ENCODE measurements around the gene ARRDC5.
"Not testable (repeated sequence)": the region's sequence is repeated elsewhere in the genome, so short reads cannot be mapped to it uniquely, and the experiment has no call there.

Gene ARRDC5

DNA sequence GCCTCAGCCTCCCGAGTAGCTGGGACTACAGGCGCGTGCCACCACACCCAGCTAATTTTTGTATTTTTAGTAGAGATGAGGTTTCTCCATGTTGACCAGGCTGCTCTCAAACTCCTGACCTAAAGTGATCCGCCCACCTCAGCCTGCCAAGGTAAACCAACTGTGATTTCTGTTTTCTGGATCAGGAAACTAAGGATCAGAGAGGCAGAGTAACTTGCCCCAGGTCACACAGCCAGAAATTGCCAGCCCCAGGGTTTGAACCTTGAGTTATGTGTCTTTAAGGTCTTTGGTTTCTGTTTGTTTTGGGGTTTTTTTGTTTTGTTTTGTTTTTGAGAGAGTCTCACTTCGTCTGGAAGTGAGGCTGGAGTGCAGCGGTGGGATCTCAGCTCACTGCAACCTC lies 31.0 kb downstream of the ARRDC5 start:
- no peaks in the 10 kb centered on the region for H3K4me1 ChIP-seq (ENCODE audit: control insufficient read depth, insufficient read depth, low read length, poor library complexity, severe bottlenecking)
- H3K36me3 ChIP-seq (ENCODE audit: control insufficient read depth, insufficient read depth, low read length), result no peaks in the 10 kb centered on the region
- no peaks in the 10 kb centered on the region for H3K9me3 ChIP-seq (ENCODE audit: control insufficient read depth, low read length)
- H3K27me3 ChIP-seq (replicated peaks; ENCODE audit: control insufficient read depth, insufficient read depth, low read length, poor library complexity, severe bottlenecking), result no peaks in the 10 kb centered on the region
- DNase-seq, result no peak
- H3K27ac ChIP-seq (ENCODE audit: insufficient read depth, low read length, poor library complexity, severe bottlenecking), result no peak overlapping the region
- H3K4me3 ChIP-seq (ENCODE audit: insufficient read depth, low read depth, low read length, poor library complexity, severe bottlenecking), result no peak overlapping the region

DNA sequence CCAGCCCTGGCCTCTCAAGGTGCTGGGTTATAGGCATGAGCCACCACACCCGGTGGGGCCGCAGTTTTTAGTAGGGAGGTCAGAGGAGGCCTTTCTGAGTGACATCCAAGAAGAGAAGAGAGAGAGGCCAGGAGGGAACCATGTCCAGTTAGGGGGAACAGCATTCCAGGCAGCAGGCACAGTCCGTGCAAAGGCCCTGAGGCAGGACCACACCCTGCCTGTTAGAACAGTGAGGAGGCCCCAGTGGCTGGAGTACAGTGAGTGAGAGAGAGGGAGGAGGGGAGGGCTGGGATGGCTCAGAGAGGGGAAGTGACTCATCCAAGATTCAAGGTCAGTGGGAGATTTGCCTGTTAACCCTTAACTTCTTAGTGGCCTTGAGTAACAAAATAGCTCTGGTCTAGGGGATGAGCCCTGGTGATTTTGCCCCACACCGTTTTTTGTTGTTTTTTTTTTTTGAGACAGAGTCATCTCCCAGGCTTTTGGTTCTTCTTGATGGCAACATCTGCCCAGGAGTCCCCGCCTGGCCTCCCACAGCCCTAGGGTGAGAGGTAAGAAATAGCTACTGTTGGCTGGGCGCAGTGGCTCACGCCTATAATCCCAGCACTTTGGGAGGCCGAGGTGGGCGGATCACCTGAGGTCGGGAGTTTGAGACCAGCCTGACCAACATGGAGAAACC lies 32.5 kb downstream of the ARRDC5 start:
- H3K27ac ChIP-seq (ENCODE audit: insufficient read depth, low read length, poor library complexity, severe bottlenecking), result no peak overlapping the region
- no peaks in the 10 kb centered on the region for H3K9me3 ChIP-seq (ENCODE audit: control insufficient read depth, low read length)
- no peak overlapping the region for H3K4me3 ChIP-seq (ENCODE audit: insufficient read depth, low read depth, low read length, poor library complexity, severe bottlenecking)
- no peaks in the 10 kb centered on the region for H3K27me3 ChIP-seq (replicated peaks; ENCODE audit: control insufficient read depth, insufficient read depth, low read length, poor library complexity, severe bottlenecking)
- no peak for DNase-seq
- H3K4me1 ChIP-seq (ENCODE audit: control insufficient read depth, insufficient read depth, low read length, poor library complexity, severe bottlenecking), result no peaks in the 10 kb centered on the region
- H3K36me3 ChIP-seq (ENCODE audit: control insufficient read depth, insufficient read depth, low read length), result no peaks in the 10 kb centered on the region

GRCh38 chr19:4868286-4868834 lies 34.3 kb downstream of the ARRDC5 start:
- H3K27ac ChIP-seq (ENCODE audit: insufficient read depth, low read length, poor library complexity, severe bottlenecking), result no peak overlapping the region
- no peaks in the 10 kb centered on the region for H3K27me3 ChIP-seq (replicated peaks; ENCODE audit: control insufficient read depth, insufficient read depth, low read length, poor library complexity, severe bottlenecking)
- no peaks in the 10 kb centered on the region for H3K9me3 ChIP-seq (ENCODE audit: control insufficient read depth, low read length)
- DNase-seq, result no peak
- H3K4me1 ChIP-seq (ENCODE audit: control insufficient read depth, insufficient read depth, low read length, poor library complexity, severe bottlenecking), result no peaks in the 10 kb centered on the region
- no peaks in the 10 kb centered on the region for H3K36me3 ChIP-seq (ENCODE audit: control insufficient read depth, insufficient read depth, low read length)
- H3K4me3 ChIP-seq (ENCODE audit: insufficient read depth, low read depth, low read length, poor library complexity, severe bottlenecking), result peak overlapping the region; percentile 72

- peak; percentile 80 to 88 (median 84) for DNase-seq
- Histone ChIP-seq H3K27ac (ENCODE audit: insufficient read depth, low read length, poor library complexity, severe bottlenecking) (peak within 1 kb of the TSS; percentile 68), H3K36me3 (ENCODE audit: control insufficient read depth, insufficient read depth, low read length) (no peaks in the 10 kb centered on the region), H3K4me1 (ENCODE audit: control insufficient read depth, insufficient read depth, low read length, poor library complexity, severe bottlenecking) (no peaks in the 10 kb centered on the region), H3K9me3 (ENCODE audit: control insufficient read depth, low read length) (no peaks in the 10 kb centered on the region), H3K27me3 (replicated peaks; ENCODE audit: control insufficient read depth, insufficient read depth, low read length, poor library complexity, severe bottlenecking) (no peaks in the 10 kb centered on the region), H3K4me3 (ENCODE audit: insufficient read depth, low read depth, low read length, poor library complexity, severe bottlenecking) (peak within 1 kb of the TSS; percentile 72)
Observed at GRCh38 chr19:4867534-4868285, 35.0 kb downstream of the ARRDC5 start, which contains the start of gene PLIN3. TSS of gene PLIN3 (minus strand) at chr19:4867667. CDS start at chr19:4861394, 6,273 bp downstream.

DNA sequence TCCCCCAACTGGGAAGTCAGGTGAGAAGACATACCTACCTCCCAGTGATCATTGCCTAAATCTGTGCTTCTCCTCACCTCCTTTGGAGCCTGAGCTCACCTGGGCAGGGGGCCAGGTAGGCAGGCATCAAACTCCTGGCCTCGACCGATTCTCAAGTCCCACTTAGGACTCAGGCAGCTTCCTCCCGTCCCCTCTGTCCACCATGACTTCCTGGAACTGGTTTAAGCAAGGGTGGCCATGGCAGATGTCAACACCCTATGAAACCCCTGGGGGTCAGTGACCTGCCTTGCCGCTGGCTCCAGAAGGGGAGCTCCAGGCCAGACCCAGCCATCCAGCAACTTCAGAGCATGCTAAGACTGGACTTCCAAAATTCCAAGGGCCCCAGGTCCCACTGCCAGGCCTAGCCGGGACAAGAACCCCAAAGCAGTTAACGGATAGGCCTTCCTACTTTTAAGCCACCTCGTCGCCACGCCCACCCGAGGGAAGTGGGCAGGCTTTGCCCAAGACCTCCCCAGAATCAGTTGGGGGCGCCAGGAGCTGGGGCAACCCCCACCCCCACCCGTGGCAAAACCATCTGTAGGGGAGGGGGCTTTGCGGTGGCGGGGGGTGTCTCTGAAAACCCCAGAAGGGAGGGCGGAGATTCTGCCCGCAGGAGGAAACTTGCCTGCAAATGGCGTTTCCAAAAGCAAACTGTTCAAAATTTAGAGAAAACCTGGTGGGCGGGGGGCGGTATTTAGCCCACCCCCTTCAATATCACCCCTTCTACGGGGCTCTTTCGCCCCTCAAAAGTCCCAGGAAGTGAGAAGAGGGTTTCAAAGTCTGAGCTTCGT lies 35.9 kb downstream of the ARRDC5 start:
- Histone ChIP-seq H3K4me3 (ENCODE audit: insufficient read depth, low read depth, low read length, poor library complexity, severe bottlenecking) (peak overlapping the region; percentile 72), H3K36me3 (ENCODE audit: control insufficient read depth, insufficient read depth, low read length) (no peaks in the 10 kb centered on the region)
- DNase-seq, result peak; percentile 33

DNA sequence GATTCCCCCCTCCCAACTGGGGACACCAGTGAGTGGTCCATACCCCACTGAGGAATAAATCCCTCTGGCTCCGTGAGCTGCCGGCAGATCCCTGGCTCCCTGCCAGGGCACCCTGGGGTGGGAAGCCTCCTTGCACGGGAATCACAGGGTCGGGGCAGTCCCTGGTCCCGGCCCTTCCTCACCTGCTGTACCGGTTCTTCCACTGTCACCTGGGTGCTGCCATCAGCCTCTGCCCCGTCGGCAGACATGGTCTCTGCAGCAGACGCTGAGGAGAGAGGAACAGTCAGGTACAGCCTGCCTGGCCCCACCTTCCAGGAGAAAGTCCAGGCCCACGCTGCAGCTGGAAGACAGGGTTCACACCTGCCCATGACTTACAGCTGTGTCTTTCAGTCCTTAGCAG lies 41.5 kb downstream of the ARRDC5 start:
- H3K27ac ChIP-seq (ENCODE audit: insufficient read depth, low read length, poor library complexity, severe bottlenecking), result no peak overlapping the region
- H3K36me3 ChIP-seq (ENCODE audit: control insufficient read depth, insufficient read depth, low read length), result peaks cover 13% of the 10 kb centered on the region
- H3K4me1 ChIP-seq (ENCODE audit: control insufficient read depth, insufficient read depth, low read length, poor library complexity, severe bottlenecking), result no peaks in the 10 kb centered on the region
- no peak for DNase-seq
- no peaks in the 10 kb centered on the region for H3K9me3 ChIP-seq (ENCODE audit: control insufficient read depth, low read length)
- H3K4me3 ChIP-seq (ENCODE audit: insufficient read depth, low read depth, low read length, poor library complexity, severe bottlenecking), result no peak overlapping the region
- H3K27me3 ChIP-seq (replicated peaks; ENCODE audit: control insufficient read depth, insufficient read depth, low read length, poor library complexity, severe bottlenecking), result no peaks in the 10 kb centered on the region

More for the DNA sequence above, 35.9 kb downstream of the ARRDC5 start:
- Histone ChIP-seq H3K9me3 (ENCODE audit: control insufficient read depth, low read length) (no peaks in the 10 kb centered on the region), H3K27me3 (replicated peaks; ENCODE audit: control insufficient read depth, insufficient read depth, low read length, poor library complexity, severe bottlenecking) (no peaks in the 10 kb centered on the region), H3K4me1 (ENCODE audit: control insufficient read depth, insufficient read depth, low read length, poor library complexity, severe bottlenecking) (no peaks in the 10 kb centered on the region), H3K27ac (ENCODE audit: insufficient read depth, low read length, poor library complexity, severe bottlenecking) (peak overlapping the region; percentile 68)

DNA sequence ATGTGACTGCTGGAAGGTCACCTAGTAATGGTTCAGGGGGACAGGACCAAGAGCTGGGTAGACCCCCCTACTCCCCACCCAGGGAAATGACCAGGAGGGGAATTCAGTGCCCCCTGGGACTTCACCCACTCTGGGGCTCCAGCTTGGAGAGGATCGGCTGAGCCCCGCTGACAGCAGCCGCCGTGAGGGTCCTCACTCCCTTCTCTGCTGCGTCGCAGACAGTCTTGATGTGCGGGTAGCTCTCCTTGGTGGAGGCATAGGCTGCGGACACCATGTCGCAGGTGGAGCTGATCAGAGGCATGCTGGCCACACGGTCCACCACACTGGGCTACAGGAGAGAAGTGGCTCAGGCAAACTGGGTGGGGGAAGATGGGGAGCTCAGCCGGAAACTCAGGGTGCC lies 43.0 kb downstream of the ARRDC5 start:
- Histone ChIP-seq H3K27ac (ENCODE audit: insufficient read depth, low read length, poor library complexity, severe bottlenecking) (no peak overlapping the region), H3K9me3 (ENCODE audit: control insufficient read depth, low read length) (no peaks in the 10 kb centered on the region), H3K4me1 (ENCODE audit: control insufficient read depth, insufficient read depth, low read length, poor library complexity, severe bottlenecking) (no peaks in the 10 kb centered on the region), H3K36me3 (ENCODE audit: control insufficient read depth, insufficient read depth, low read length) (peaks cover 13% of the 10 kb centered on the region), H3K27me3 (replicated peaks; ENCODE audit: control insufficient read depth, insufficient read depth, low read length, poor library complexity, severe bottlenecking) (no peaks in the 10 kb centered on the region), H3K4me3 (ENCODE audit: insufficient read depth, low read depth, low read length, poor library complexity, severe bottlenecking) (no peak overlapping the region)
- no peak for DNase-seq

GRCh38 chr19:4856468-4856867 lies 46.2 kb downstream of the ARRDC5 start:
- not testable (repeated sequence) for DNase-seq; H3K4me3 ChIP-seq (ENCODE audit: insufficient read depth, low read depth, low read length, poor library complexity, severe bottlenecking); H3K27me3 ChIP-seq (replicated peaks; ENCODE audit: control insufficient read depth, insufficient read depth, low read length, poor library complexity, severe bottlenecking); H3K9me3 ChIP-seq (ENCODE audit: control insufficient read depth, low read length); H3K4me1 ChIP-seq (ENCODE audit: control insufficient read depth, insufficient read depth, low read length, poor library complexity, severe bottlenecking); H3K27ac ChIP-seq (ENCODE audit: insufficient read depth, low read length, poor library complexity, severe bottlenecking)
- peaks cover 13% of the 10 kb centered on the region for H3K36me3 ChIP-seq (ENCODE audit: control insufficient read depth, insufficient read depth, low read length)

DNA sequence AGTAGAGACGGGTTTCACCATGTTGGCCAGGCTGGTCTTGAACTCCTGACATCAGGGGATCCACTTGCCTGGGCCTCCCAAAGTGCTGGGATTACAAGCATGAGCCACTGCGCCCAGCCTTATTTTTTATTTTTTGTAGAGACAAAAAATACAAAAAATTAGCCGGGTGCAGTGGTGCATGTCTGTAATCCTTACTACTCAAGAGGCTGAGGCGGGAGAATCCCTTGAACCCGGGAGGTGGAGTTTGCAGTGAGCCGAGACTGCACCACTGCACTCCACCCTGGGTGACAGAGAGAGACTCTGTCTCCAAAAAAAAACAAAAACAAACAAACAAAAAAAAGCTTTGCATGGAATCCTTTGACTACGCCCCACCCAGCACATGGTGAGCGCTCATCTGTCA lies 49.2 kb downstream of the ARRDC5 start:
- not testable (repeated sequence) for DNase-seq; H3K36me3 ChIP-seq (ENCODE audit: control insufficient read depth, insufficient read depth, low read length); H3K4me1 ChIP-seq (ENCODE audit: control insufficient read depth, insufficient read depth, low read length, poor library complexity, severe bottlenecking)

More for the DNA sequence above, 49.2 kb downstream of the ARRDC5 start:
- not testable (repeated sequence) for H3K27me3 ChIP-seq (replicated peaks; ENCODE audit: control insufficient read depth, insufficient read depth, low read length, poor library complexity, severe bottlenecking); H3K9me3 ChIP-seq (ENCODE audit: control insufficient read depth, low read length); H3K4me3 ChIP-seq (ENCODE audit: insufficient read depth, low read depth, low read length, poor library complexity, severe bottlenecking); H3K27ac ChIP-seq (ENCODE audit: insufficient read depth, low read length, poor library complexity, severe bottlenecking)

All from effector memory CD4-positive, alpha-beta T cell (primary cell).